GM23338 (cell line): Measurements from ENCODE around the gene ADTRP. TPM values are rescaled to one million over a fixed set of nuclear protein-coding genes. Genes with fewer than 3 reads are reported as not detected.
A peak's percentile ranks its signal among the peaks of the same experiment; 100 is the strongest.

ENCODE experiments used
- ATAC-seq: fragments of 200-7000 bp; cut with Tn5 transposase; 3 replicates; pipeline ENCODE4 v1.9.1; 2020
- DNase-seq: peaks from one replicate; pipeline ENCODE4 v3.0.0-alpha.2; 2015; ENCODE audit warnings: low spot score
- H2AFZ ChIP-seq: fragments of 200-600 bp; sonication (generic); 2 replicates; pipeline ENCODE4 v1.8.0; 2016; ENCODE audit warnings: antibody characterized with exemption, mild to moderate bottlenecking, moderate library complexity
- H3F3A ChIP-seq: fragments of 200-600 bp; sonication (generic); replicated peaks from 2 replicates; pipeline ENCODE4 v1.8.0; 2017; ENCODE audit warnings: antibody characterized with exemption, mixed run types, low read depth
- H3K27ac ChIP-seq: fragments of 200-600 bp; sonication (generic); 2 replicates; pipeline ENCODE4 v1.6.1; 2016; ENCODE audit warnings: low read depth
- H3K27me3 ChIP-seq: fragments of 200-600 bp; sonication (generic); 2 replicates; pipeline ENCODE4 v1.8.0; 2016; ENCODE audit warnings: mild to moderate bottlenecking, mixed run types, moderate library complexity; ENCODE audit not compliant: insufficient read depth
- H3K36me3 ChIP-seq: fragments of 200-600 bp; sonication (generic); 2 replicates; pipeline ENCODE4 v1.8.0; 2016; ENCODE audit warnings: mild to moderate bottlenecking; ENCODE audit not compliant: insufficient read depth
- H3K4me1 ChIP-seq: fragments of 200-600 bp; sonication (generic); 2 replicates; pipeline ENCODE4 v1.8.0; 2016; ENCODE audit warnings: mild to moderate bottlenecking, moderate library complexity; ENCODE audit not compliant: insufficient read depth
- H3K4me2 ChIP-seq: fragments of 200-600 bp; sonication (generic); 2 replicates; pipeline ENCODE4 v1.7.1; 2017; ENCODE audit warnings: mixed run types
- H3K4me3 ChIP-seq: fragments of 200-600 bp; sonication (generic); 2 replicates; pipeline ENCODE4 v1.6.1; 2016; ENCODE audit warnings: mixed run types
- H3K79me2 ChIP-seq: fragments of 200-600 bp; sonication (generic); replicated peaks from 2 replicates; pipeline ENCODE4 v1.8.0; 2017; ENCODE audit warnings: mild to moderate bottlenecking; ENCODE audit not compliant: insufficient read depth
- H3K9me2 ChIP-seq: fragments of 200-600 bp; sonication (generic); 2 replicates; pipeline ENCODE4 v1.8.0; 2017; ENCODE audit not compliant: insufficient read depth
- H4K20me1 ChIP-seq: fragments of 200-600 bp; sonication (generic); replicated peaks from 2 replicates; pipeline ENCODE4 v1.8.0; 2017; ENCODE audit warnings: mild to moderate bottlenecking; ENCODE audit not compliant: insufficient read depth
- H3K27ac Mint-ChIP-seq: 2 replicates; pipeline ENCODE4 v1.8.0; 2020; ENCODE audit warnings: inconsistent platforms, mild to moderate bottlenecking, moderate library complexity, mixed read lengths
- H3K27me3 Mint-ChIP-seq: 3 replicates; pipeline ENCODE4 v1.8.0; 2022; ENCODE audit warnings: low read depth, mild to moderate bottlenecking, moderate library complexity, mixed read lengths, inconsistent platforms; ENCODE audit not compliant: insufficient read depth, poor library complexity
- H3K36me3 Mint-ChIP-seq: 3 replicates; pipeline ENCODE4 v1.8.0; 2021; ENCODE audit warnings: low read depth, mild to moderate bottlenecking, inconsistent platforms, moderate library complexity, mixed read lengths
- H3K4me1 Mint-ChIP-seq: 3 replicates; pipeline ENCODE4 v1.8.0; 2020; ENCODE audit warnings: mild to moderate bottlenecking, inconsistent platforms, mixed read lengths
- H3K4me3 Mint-ChIP-seq: 3 replicates; pipeline ENCODE4 v1.8.0; 2021; ENCODE audit warnings: moderate library complexity, mild to moderate bottlenecking, inconsistent platforms, mixed read lengths
- H3K9me3 Mint-ChIP-seq: 3 replicates; pipeline ENCODE4 v1.8.0; 2020; ENCODE audit warnings: moderate library complexity, mild to moderate bottlenecking, inconsistent platforms, mixed read lengths
- CREB1 ChIP-seq: fragments of 250-450 bp; sonication (Bioruptor Pico); IDR thresholded peaks from 2 replicates; pipeline ENCODE4 v1.5.0; 2020; ENCODE audit warnings: low read depth, mild to moderate bottlenecking, moderate library complexity
- EZH2 ChIP-seq: fragments of 200-600 bp; sonication (generic); IDR thresholded peaks from one replicate; pipeline ENCODE4 v1.8.0; 2017; ENCODE audit warnings: antibody characterized with exemption, mild to moderate bottlenecking, low read depth; ENCODE audit not compliant: unreplicated experiment
- EZH2phosphoT487 ChIP-seq: fragments of 200-600 bp; sonication (generic); IDR thresholded peaks from one replicate; pipeline ENCODE4 v1.8.1; 2018; ENCODE audit warnings: antibody characterized with exemption; ENCODE audit not compliant: unreplicated experiment
- JUNB ChIP-seq: IDR thresholded peaks from one replicate; pipeline ENCODE4 v1.6.1; 2016; ENCODE audit warnings: antibody characterized with exemption; ENCODE audit not compliant: unreplicated experiment
- STAT1 ChIP-seq: IDR thresholded peaks from one replicate; pipeline ENCODE4 v1.6.1; 2016; ENCODE audit warnings: antibody characterized with exemption; ENCODE audit not compliant: unreplicated experiment
- ZNF114 ChIP-seq: fragments of 250-450 bp; sonication (Bioruptor Pico); IDR thresholded peaks from 2 replicates; pipeline ENCODE4 v1.5.0; 2020; ENCODE audit warnings: mild to moderate bottlenecking, moderate library complexity
- ZNF331 ChIP-seq: fragments of 250-450 bp; sonication (Bioruptor Pico); IDR thresholded peaks from 2 replicates; pipeline ENCODE4 v1.5.0; 2020; ENCODE audit warnings: low read depth, mild to moderate bottlenecking, moderate library complexity
- polyA plus RNA-seq: library from polyadenylated mRNA; unstranded; fragments of >200 nt; fragmentation: Nextera tagmentation; extraction: Ambion mirVana; gene quantifications from 2 replicates; pipeline ENCODE4 v1.2.1, GENCODE V29; 2016
- total RNA-seq: library from RNA; depleted of rRNA; stranded (reverse); fragments of >200 nt; shearing (Covaris generic); gene quantifications from 2 replicates; pipeline ENCODE4 v1.2.3, GENCODE V29; 2014
- TF ChIP-seq, protein P1 (sequence below): fragments of 250-450 bp; sonication (Bioruptor Pico); IDR thresholded peaks from 2 replicates; pipeline ENCODE4 v1.5.0; 2020; ENCODE audit warnings: mild to moderate bottlenecking, moderate library complexity

ADTRP gene
- total and polyA plus RNA-seq, 2 experiments from 2014 or later, result not detected

DNA sequence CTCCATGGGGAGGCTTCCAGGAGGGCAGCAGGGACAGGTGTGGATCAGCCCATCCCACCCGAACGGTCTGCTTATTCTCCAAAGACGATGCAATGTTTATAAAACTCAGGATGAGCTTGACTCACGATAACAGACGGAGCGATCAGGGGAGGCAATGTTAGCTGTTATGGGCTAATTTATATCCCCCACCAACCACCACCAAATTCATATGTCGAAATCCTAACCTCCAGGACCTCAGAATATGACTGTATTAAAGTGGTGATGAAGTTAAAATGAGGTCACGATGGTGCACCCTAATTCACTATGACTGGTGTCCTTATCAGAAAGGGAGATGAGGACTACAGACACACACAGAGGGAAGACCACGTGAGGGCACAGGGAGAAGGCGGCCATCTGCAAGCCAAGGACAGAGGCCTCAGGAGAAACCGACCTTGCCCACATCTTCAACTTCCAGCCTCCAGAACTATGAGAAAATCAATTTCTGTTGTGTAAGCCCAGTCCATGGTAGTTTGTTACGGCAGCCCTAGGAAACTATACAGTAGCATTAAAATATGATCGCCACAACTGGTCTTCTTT, 7.0 kb downstream of the ADTRP start (continued):
- TF ChIP-seq, protein P1, sequence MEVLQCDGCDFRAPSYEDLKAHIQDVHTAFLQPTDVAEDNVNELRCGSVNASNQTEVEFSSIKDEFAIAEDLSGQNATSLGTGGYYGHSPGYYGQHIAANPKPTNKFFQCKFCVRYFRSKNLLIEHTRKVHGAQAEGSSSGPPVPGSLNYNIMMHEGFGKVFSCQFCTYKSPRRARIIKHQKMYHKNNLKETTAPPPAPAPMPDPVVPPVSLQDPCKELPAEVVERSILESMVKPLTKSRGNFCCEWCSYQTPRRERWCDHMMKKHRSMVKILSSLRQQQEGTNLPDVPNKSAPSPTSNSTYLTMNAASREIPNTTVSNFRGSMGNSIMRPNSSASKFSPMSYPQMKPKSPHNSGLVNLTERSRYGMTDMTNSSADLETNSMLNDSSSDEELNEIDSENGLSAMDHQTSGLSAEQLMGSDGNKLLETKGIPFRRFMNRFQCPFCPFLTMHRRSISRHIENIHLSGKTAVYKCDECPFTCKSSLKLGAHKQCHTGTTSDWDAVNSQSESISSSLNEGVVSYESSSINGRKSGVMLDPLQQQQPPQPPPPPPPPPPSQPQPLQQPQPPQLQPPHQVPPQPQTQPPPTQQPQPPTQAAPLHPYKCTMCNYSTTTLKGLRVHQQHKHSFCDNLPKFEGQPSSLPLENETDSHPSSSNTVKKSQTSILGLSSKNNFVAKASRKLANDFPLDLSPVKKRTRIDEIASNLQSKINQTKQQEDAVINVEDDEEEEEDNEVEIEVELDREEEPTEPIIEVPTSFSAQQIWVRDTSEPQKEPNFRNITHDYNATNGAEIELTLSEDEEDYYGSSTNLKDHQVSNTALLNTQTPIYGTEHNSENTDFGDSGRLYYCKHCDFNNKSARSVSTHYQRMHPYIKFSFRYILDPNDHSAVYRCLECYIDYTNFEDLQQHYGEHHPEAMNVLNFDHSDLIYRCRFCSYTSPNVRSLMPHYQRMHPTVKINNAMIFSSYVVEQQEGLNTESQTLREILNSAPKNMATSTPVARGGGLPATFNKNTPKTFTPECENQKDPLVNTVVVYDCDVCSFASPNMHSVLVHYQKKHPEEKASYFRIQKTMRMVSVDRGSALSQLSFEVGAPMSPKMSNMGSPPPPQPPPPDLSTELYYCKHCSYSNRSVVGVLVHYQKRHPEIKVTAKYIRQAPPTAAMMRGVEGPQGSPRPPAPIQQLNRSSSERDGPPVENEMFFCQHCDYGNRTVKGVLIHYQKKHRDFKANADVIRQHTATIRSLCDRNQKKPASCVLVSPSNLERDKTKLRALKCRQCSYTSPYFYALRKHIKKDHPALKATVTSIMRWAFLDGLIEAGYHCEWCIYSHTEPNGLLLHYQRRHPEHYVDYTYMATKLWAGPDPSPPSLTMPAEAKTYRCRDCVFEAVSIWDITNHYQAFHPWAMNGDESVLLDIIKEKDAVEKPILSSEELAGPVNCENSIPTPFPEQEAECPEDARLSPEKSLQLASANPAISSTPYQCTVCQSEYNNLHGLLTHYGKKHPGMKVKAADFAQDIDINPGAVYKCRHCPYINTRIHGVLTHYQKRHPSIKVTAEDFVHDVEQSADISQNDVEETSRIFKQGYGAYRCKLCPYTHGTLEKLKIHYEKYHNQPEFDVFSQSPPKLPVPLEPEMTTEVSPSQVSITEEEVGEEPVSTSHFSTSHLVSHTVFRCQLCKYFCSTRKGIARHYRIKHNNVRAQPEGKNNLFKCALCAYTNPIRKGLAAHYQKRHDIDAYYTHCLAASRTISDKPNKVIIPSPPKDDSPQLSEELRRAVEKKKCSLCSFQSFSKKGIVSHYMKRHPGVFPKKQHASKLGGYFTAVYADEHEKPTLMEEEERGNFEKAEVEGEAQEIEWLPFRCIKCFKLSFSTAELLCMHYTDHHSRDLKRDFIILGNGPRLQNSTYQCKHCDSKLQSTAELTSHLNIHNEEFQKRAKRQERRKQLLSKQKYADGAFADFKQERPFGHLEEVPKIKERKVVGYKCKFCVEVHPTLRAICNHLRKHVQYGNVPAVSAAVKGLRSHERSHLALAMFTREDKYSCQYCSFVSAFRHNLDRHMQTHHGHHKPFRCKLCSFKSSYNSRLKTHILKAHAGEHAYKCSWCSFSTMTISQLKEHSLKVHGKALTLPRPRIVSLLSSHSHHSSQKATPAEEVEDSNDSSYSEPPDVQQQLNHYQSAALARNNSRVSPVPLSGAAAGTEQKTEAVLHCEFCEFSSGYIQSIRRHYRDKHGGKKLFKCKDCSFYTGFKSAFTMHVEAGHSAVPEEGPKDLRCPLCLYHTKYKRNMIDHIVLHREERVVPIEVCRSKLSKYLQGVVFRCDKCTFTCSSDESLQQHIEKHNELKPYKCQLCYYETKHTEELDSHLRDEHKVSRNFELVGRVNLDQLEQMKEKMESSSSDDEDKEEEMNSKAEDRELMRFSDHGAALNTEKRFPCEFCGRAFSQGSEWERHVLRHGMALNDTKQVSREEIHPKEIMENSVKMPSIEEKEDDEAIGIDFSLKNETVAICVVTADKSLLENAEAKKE, result no peak
- TF ChIP-seq CREB1 (no peak), EZH2phosphoT487 (no peak), JUNB (no peak), STAT1 (no peak), ZNF114 (no peak), ZNF331 (CRISPR knock-in tag) (no peak)

DNA sequence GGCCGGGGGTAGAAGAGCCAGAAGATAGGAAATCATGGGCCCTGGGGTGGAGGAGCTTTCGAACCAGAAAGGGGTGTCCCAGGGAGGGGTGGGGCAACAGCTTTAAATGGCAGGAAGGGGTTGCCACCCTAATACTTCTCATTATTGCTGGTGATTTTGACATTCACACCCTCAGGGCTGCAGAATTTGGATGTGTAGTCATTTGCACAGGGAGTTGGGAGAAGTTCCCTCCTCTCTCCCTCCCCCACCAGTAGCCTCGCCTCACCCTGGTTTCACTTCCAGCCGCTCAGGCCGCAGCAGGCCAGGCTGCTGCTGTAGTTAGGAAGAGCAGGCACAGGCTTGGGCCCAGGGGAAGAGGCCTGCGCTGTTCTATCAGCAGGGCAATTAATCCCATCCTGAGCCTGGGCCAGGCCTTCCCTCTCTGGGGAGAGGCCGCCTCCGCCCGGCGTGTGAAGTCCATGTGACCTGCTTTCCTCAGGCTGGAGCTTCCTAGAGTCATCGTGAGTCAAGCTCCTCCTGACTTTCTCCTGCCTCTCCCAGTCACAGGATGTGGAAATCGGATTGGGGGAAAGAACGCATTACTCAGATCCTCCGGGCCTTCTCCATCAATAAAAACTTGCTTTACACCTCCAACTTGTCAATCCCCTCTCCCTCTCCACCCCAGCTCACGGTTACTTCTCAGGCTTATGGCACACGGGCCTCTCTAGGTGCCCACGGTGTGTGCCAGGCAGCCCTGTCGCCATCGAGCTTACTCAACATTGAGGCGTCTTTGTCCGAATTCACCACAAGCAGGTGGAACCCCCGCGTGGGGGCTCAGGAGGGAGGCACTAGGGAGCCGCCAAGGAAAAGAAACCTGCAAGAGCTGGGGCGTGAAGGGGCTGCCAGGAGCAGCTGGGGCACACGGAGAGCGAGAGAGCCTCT, 7.8 kb downstream of the ADTRP start:
- H3K36me3 Mint-ChIP-seq, result no peaks in the 10 kb centered on the region
- H3K27me3 Mint-ChIP-seq, result peaks cover 15% of the 10 kb centered on the region
- H3K4me1 ChIP-seq, result peaks cover 28% of the 10 kb centered on the region
- DNase-seq (peak; percentile 35), ATAC-seq (peak; percentile 77)
- H4K20me1 ChIP-seq, result no peaks in the 10 kb centered on the region
- H3K4me3 ChIP-seq, result no peak overlapping the region
- H3F3A ChIP-seq, result no peaks in the 10 kb centered on the region
- peak overlapping the region; percentile 49 for H3K27ac Mint-ChIP-seq
- H3K4me2 ChIP-seq, result peak overlapping the region; percentile 34; the same call in 1 of the 2 replicates
- no peak overlapping the region for H3K27ac ChIP-seq
- H3K9me2 ChIP-seq, result 0 out of 2 replicates have a peak, but pooled peaks cover 10% of the 10 kb centered on the region
- H2AFZ ChIP-seq, result peak overlapping the region; percentile 80
- H3K4me3 Mint-ChIP-seq, result 0 out of 3 replicates have a peak overlapping the region, but pooled peaks have one; percentile 1
- H3K27me3 ChIP-seq, result no peaks in the 10 kb centered on the region
- H3K9me3 Mint-ChIP-seq, result no peaks in the 10 kb centered on the region
- H3K36me3 ChIP-seq, result no peaks in the 10 kb centered on the region
- peaks cover 46% of the 10 kb centered on the region for H3K4me1 Mint-ChIP-seq
- no peak for TF ChIP-seq EZH2
- H3K79me2 ChIP-seq, result no peaks in the 10 kb centered on the region
